Measurements from ENCODE around the gene SLC34A1. TPM values are rescaled to one million over a fixed set of nuclear protein-coding genes. Genes with fewer than 3 reads are reported as not detected.

Gene SLC34A1
- total and polyA plus RNA-seq, 2 of the 13 experiments (the other 11 are each of a cell fraction or from before 2014, with no cell fraction given): 0.03 to 0.20 TPM

GRCh38 chr5:177351392-177352329, 32.6 kb upstream of the SLC34A1 start, which contains the start of gene LMAN2 (continued):
- TF ChIP-seq, protein P1, sequence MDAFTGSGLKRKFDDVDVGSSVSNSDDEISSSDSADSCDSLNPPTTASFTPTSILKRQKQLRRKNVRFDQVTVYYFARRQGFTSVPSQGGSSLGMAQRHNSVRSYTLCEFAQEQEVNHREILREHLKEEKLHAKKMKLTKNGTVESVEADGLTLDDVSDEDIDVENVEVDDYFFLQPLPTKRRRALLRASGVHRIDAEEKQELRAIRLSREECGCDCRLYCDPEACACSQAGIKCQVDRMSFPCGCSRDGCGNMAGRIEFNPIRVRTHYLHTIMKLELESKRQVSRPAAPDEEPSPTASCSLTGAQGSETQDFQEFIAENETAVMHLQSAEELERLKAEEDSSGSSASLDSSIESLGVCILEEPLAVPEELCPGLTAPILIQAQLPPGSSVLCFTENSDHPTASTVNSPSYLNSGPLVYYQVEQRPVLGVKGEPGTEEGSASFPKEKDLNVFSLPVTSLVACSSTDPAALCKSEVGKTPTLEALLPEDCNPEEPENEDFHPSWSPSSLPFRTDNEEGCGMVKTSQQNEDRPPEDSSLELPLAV (CRISPR knock-in tag; conservative IDR thresholded peaks at IDR 0.05; ENCODE audit: low read depth): no peak
- TF ChIP-seq HDAC1 (CRISPR knock-in tag; IDR thresholded peaks at IDR 0.05) (peak; percentile 98), ZNF775 (CRISPR knock-in tag; IDR thresholded peaks at IDR 0.05; ENCODE audit: borderline replicate concordance) (no peak), ZNF24 (IDR thresholded peaks at IDR 0.05) (0 out of 2 replicates have a peak, but pooled peaks have one; percentile 14), MYC (CRISPR knock-in tag; IDR thresholded peaks at IDR 0.05; ENCODE audit: borderline replicate concordance) (peak; percentile 70), HMGA1 (CRISPR knock-in tag; conservative IDR thresholded peaks at IDR 0.05) (no peak), ZNF740 (CRISPR knock-in tag; IDR thresholded peaks at IDR 0.05) (no peak; the same call in 1 of the 2 replicates), PLRG1 (conservative IDR thresholded peaks at IDR 0.05) (no peak), ETV6 (CRISPR knock-in tag; conservative IDR thresholded peaks at IDR 0.05) (no peak), ZNF780A (CRISPR knock-in tag; IDR thresholded peaks at IDR 0.05) (no peak), TARDBP (CRISPR knock-in tag; IDR thresholded peaks at IDR 0.05) (peak; percentile 77; the same call in 1 of the 2 replicates), DRAP1 (CRISPR knock-in tag; IDR thresholded peaks at IDR 0.05) (peak; percentile 41; the same call in 1 of the 2 replicates), RARA (CRISPR knock-in tag; IDR thresholded peaks at IDR 0.05) (0 out of 2 replicates have a peak, but pooled peaks have one; percentile 14), ZNF3 (CRISPR knock-in tag; IDR thresholded peaks at IDR 0.05) (0 out of 2 replicates have a peak, but pooled peaks have one; percentile 22), SAP130 (CRISPR knock-in tag; IDR thresholded peaks at IDR 0.05; ENCODE audit: low read depth) (peak; percentile 95), HNRNPUL1 (IDR thresholded peaks at IDR 0.05; ENCODE audit: low read depth, low read length) (no peak), ZNF30 (CRISPR knock-in tag; IDR thresholded peaks at IDR 0.05) (no peak), GABPB1 (CRISPR knock-in tag; IDR thresholded peaks at IDR 0.05) (peak; percentile 99), KDM1A (CRISPR knock-in tag; IDR thresholded peaks at IDR 0.05) (no peak), HOXA5 (CRISPR knock-in tag; IDR thresholded peaks at IDR 0.05) (peak; percentile 77)
- TF ChIP-seq, protein P2, sequence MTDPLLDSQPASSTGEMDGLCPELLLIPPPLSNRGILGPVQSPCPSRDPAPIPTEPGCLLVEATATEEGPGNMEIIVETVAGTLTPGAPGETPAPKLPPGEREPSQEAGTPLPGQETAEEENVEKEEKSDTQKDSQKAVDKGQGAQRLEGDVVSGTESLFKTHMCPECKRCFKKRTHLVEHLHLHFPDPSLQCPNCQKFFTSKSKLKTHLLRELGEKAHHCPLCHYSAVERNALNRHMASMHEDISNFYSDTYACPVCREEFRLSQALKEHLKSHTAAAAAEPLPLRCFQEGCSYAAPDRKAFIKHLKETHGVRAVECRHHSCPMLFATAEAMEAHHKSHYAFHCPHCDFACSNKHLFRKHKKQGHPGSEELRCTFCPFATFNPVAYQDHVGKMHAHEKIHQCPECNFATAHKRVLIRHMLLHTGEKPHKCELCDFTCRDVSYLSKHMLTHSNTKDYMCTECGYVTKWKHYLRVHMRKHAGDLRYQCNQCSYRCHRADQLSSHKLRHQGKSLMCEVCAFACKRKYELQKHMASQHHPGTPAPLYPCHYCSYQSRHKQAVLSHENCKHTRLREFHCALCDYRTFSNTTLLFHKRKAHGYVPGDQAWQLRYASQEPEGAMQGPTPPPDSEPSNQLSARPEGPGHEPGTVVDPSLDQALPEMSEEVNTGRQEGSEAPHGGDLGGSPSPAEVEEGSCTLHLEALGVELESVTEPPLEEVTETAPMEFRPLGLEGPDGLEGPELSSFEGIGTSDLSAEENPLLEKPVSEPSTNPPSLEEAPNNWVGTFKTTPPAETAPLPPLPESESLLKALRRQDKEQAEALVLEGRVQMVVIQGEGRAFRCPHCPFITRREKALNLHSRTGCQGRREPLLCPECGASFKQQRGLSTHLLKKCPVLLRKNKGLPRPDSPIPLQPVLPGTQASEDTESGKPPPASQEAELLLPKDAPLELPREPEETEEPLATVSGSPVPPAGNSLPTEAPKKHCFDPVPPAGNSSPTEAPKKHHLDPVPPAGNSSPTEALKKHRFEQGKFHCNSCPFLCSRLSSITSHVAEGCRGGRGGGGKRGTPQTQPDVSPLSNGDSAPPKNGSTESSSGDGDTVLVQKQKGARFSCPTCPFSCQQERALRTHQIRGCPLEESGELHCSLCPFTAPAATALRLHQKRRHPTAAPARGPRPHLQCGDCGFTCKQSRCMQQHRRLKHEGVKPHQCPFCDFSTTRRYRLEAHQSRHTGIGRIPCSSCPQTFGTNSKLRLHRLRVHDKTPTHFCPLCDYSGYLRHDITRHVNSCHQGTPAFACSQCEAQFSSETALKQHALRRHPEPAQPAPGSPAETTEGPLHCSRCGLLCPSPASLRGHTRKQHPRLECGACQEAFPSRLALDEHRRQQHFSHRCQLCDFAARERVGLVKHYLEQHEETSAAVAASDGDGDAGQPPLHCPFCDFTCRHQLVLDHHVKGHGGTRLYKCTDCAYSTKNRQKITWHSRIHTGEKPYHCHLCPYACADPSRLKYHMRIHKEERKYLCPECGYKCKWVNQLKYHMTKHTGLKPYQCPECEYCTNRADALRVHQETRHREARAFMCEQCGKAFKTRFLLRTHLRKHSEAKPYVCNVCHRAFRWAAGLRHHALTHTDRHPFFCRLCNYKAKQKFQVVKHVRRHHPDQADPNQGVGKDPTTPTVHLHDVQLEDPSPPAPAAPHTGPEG (CRISPR knock-in tag; IDR thresholded peaks at IDR 0.05): peak; percentile 75; the same call in 1 of the 2 replicates
